ENCODE data around the gene JMJD8. TPM values are rescaled to one million over a fixed set of nuclear protein-coding genes. Genes with fewer than 3 reads are reported as not detected.
A peak's percentile ranks its signal among the peaks of the same experiment; 100 is the strongest.
"Not testable (repeated sequence)": the region's sequence is repeated elsewhere in the genome, so short reads cannot be mapped to it uniquely, and the experiment has no call there.

The JMJD8 gene
- total RNA-seq, 3 donors from 2014 or later = 77.0 to 90.4 (median 88.7) TPM

DNA sequence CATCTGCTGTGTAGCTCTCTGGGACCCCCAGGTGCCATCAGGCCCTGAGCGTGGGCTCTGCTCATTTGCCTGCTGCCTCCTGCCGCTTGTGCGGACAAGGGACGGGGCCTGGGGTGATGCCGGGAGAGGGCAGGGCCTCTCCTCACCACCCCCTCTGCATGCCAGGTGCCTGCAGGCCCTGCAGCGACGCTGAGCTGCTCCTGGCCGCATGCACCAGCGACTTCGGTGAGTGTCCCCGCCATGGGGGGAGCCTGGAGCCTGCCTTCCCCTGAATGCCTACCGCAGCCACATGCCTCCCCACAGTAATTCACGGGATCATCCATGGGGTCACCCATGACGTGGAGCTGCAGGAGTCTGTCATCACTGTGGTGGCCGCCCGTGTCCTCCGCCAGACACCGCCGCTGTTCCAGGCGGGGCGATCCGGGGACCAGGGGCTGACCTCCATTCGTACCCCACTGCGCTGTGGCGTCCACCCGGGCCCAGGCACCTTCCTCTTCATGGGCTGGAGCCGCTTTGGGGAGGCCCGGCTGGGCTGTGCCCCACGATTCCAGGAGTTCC lies 32.7 kb upstream of the JMJD8 start:
- Mint-ChIP-seq H3K4me1 (ENCODE audit: low read depth) (peaks cover 10% of the 10 kb centered on the region), H3K36me3 (ENCODE audit: insufficient read depth) (no peaks in the 10 kb centered on the region), H3K9me3 (no peaks in the 10 kb centered on the region), H3K4me3 (peak overlapping the region; percentile 58), H3K27me3 (ENCODE audit: low read depth) (peaks cover 13% of the 10 kb centered on the region)
- DNase-seq (no peak), ATAC-seq (no peak)

- ATAC-seq (no peak), DNase-seq (no peak)
- H3K27me3 Mint-ChIP-seq (ENCODE audit: low read depth) = peaks cover 15% of the 10 kb centered on the region
- H3K4me3 Mint-ChIP-seq = peak overlapping the region; percentile 60
- peaks cover 9% of the 10 kb centered on the region for H3K4me1 Mint-ChIP-seq (ENCODE audit: low read depth)
- no peaks in the 10 kb centered on the region for H3K36me3 Mint-ChIP-seq (ENCODE audit: insufficient read depth)
- no peaks in the 10 kb centered on the region for H3K9me3 Mint-ChIP-seq
Measured at GRCh38 chr16:716200-716568, 32.0 kb upstream of the JMJD8 start.

DNA sequence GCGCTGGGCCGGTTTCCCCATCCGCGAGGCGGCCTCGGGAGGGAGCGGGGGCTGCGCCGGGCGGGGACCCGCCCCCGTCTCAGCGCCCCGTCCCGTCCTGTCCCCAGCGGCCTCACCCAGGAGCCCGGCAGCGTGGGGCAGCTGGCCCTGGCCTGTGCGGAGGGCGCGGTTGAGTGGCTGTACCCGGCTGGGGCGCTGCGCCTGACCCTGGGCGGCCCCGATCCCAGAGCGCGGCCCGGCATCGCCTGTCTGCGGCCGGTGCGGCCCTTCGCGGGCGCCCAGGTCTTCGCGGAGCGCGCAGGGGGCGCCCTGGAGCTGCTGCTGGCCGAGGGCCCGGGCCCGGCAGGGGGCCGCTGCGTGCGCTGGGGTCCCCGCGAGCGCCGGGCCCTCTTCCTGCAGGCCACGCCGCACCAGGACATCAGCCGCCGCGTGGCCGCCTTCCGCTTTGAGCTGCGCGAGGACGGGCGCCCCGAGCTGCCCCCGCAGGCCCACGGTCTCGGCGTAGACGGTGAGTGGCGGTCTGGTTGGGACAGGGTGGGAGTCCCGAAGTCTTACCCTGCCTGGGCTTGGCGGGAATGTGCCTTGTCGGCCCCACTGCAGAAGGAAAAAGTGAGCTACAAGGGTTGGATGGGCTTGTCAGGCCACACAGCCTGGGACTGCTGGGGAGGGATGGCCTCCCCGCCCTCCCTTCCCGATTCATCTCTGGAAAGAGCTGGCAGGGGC lies 31.5 kb upstream of the JMJD8 start:
- Mint-ChIP-seq H3K9me3 (no peaks in the 10 kb centered on the region), H3K4me1 (ENCODE audit: low read depth) (peaks cover 9% of the 10 kb centered on the region), H3K27me3 (ENCODE audit: low read depth) (peaks cover 16% of the 10 kb centered on the region), H3K36me3 (ENCODE audit: insufficient read depth) (no peaks in the 10 kb centered on the region), H3K4me3 (peak overlapping the region; percentile 60)
- peak; percentile 17 to 23 for ATAC-seq
- DNase-seq = no peak

- H3K27me3 Mint-ChIP-seq (ENCODE audit: low read depth) = peaks cover 20% of the 10 kb centered on the region
- no peaks in the 10 kb centered on the region for H3K36me3 Mint-ChIP-seq (ENCODE audit: insufficient read depth)
- peaks cover 4% of the 10 kb centered on the region for H3K4me1 Mint-ChIP-seq (ENCODE audit: low read depth)
- ATAC-seq (peak; percentile 90), DNase-seq (peak; percentile 87)
- no peaks in the 10 kb centered on the region for H3K9me3 Mint-ChIP-seq
- peak within 1 kb of the TSS; percentile 60 for H3K4me3 Mint-ChIP-seq
Measured at GRCh38 chr16:714558-715476, 30.7 kb upstream of the JMJD8 start, which contains the start of gene METRN. METRN (plus strand) TSS chr16:715118; CDS start chr16:715290, 172 bp downstream.

DNA sequence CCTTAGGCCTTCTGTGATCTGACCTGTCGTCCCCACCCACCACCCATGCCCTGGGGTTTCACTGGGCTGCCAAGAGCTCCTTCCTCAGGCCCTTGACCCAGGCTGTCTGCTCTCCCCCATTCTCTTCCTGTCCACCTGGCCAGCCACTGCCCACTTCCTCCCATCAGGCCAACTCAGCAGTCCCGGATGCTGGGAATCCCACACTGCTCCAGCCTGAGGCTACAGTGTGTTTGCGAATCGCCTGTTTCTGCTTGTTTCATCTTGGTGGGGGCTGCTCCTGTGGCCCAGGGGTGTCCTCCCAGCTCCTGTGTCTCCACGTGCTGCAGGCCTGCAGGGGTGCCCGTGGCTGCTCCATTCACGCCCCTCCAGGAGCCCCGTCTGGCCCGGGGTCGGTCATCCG lies 29.9 kb upstream of the JMJD8 start:
- Mint-ChIP-seq H3K4me1 (ENCODE audit: low read depth) (peaks cover under 1% of the 10 kb centered on the region), H3K36me3 (ENCODE audit: insufficient read depth) (no peaks in the 10 kb centered on the region), H3K4me3 (no peak overlapping the region), H3K27me3 (ENCODE audit: low read depth) (peaks cover 26% of the 10 kb centered on the region), H3K9me3 (no peaks in the 10 kb centered on the region)
- DNase-seq = no peak
- ATAC-seq = no peak

DNA sequence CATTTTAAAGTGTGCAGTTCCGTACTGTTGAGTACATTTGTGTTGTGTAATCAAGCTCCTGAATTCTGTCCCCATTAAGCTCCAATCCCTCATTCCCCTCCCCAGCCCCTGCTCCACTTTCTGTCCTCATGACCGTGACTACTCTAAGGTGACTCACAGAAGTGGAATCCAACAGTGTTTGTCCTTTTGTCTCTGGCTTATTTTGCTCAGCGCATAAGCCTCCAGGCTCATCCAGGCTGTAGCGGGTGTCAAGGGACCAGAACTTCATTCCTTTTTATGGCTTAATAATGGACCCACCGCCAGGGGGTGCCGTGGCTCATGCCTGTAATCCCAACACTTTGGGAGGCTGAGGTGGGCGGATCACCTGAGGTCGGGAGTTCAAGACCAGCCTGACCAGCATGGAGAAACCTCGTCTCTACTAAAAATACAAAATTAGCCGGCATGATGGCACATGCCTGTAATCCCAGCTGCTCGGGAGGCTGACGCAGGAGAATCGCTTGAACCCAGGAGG lies 28.7 kb upstream of the JMJD8 start:
- H3K4me1 Mint-ChIP-seq (ENCODE audit: low read depth); ATAC-seq; H3K36me3 Mint-ChIP-seq (ENCODE audit: insufficient read depth); H3K4me3 Mint-ChIP-seq; H3K9me3 Mint-ChIP-seq: not testable (repeated sequence)
- DNase-seq = peak; percentile 36
- H3K27me3 Mint-ChIP-seq (ENCODE audit: low read depth) = peaks cover 38% of the 10 kb centered on the region

- H3K9me3 Mint-ChIP-seq = no peaks in the 10 kb centered on the region
- ATAC-seq (peak; percentile 50 to 51), DNase-seq (peak; percentile 82)
- peaks cover 47% of the 10 kb centered on the region for H3K27me3 Mint-ChIP-seq (ENCODE audit: low read depth)
- H3K4me1 Mint-ChIP-seq (ENCODE audit: low read depth) = no peaks in the 10 kb centered on the region
- no peak overlapping the region for H3K4me3 Mint-ChIP-seq
- H3K36me3 Mint-ChIP-seq (ENCODE audit: insufficient read depth) = no peaks in the 10 kb centered on the region
Measured at GRCh38 chr16:711548-712320, 27.6 kb upstream of the JMJD8 start.

GRCh38 chr16:711084-711483 lies 26.9 kb upstream of the JMJD8 start:
- no peak for ATAC-seq
- H3K4me3 Mint-ChIP-seq = no peak overlapping the region
- H3K27me3 Mint-ChIP-seq (ENCODE audit: low read depth) = peaks cover 49% of the 10 kb centered on the region
- no peaks in the 10 kb centered on the region for H3K9me3 Mint-ChIP-seq
- DNase-seq = no peak
- H3K36me3 Mint-ChIP-seq (ENCODE audit: insufficient read depth) = no peaks in the 10 kb centered on the region
- peaks cover 2% of the 10 kb centered on the region for H3K4me1 Mint-ChIP-seq (ENCODE audit: low read depth)

- Mint-ChIP-seq H3K4me1 (ENCODE audit: low read depth) (peaks cover 2% of the 10 kb centered on the region), H3K27me3 (ENCODE audit: low read depth) (peaks cover 49% of the 10 kb centered on the region), H3K4me3 (no peak overlapping the region), H3K36me3 (ENCODE audit: insufficient read depth) (no peaks in the 10 kb centered on the region), H3K9me3 (no peaks in the 10 kb centered on the region)
- no peak for ATAC-seq
- DNase-seq = no peak
Measured at GRCh38 chr16:710500-711075, 26.5 kb upstream of the JMJD8 start.

DNA sequence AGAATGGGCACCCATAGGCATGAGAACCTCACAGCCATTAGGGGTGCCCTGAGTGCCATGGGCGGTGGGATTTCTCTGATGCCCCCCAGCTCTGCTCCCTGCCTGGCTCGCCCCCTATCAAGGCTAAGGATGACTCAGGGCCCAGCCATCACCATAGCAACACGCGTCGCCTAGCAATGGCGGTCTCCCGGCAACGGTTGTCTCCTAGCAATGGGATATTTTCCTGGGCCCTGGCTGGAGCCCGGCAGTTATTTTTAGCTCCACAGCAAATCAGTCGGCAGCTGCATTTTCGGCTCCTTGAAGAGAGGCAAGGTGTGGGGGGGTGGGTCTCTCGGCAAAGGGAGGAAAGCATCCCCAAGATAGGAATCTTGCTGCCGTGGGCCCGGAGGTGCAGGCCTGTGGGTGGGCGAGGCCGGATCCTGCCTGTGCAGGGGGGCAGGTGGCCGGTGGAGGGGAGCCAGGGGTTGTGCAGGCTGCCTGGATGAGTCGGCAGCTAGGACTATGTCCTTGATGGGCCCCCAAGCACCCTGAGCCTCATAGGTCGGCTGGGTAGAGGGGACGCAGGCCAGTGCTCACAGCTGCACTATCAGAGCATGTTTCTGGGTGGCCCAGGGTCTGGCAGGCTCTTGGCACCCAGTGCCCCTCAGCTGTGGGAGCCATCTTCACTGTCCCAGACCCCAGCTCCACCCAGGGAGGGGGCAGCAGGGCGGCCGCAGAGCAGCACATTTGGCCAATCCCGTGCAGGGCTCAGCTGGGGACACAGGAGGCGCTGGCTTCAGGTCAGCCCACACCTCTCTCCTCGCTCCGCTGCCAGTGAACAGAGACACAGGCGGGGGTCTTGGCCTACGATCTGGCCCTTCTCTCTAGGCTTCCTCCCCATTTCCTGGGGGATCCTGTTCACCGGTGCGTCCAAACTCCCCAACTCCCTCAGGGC lies 25.7 kb upstream of the JMJD8 start:
- Mint-ChIP-seq H3K9me3 (no peaks in the 10 kb centered on the region), H3K4me3 (no peak overlapping the region), H3K4me1 (ENCODE audit: low read depth) (peaks cover 2% of the 10 kb centered on the region), H3K36me3 (ENCODE audit: insufficient read depth) (no peaks in the 10 kb centered on the region), H3K27me3 (ENCODE audit: low read depth) (peaks cover 49% of the 10 kb centered on the region)
- DNase-seq = no peak
- no peak for ATAC-seq

- H3K9me3 Mint-ChIP-seq = no peaks in the 10 kb centered on the region
- H3K36me3 Mint-ChIP-seq (ENCODE audit: insufficient read depth) = no peaks in the 10 kb centered on the region
- peaks cover 2% of the 10 kb centered on the region for H3K4me1 Mint-ChIP-seq (ENCODE audit: low read depth)
- ATAC-seq (no peak), DNase-seq (no peak)
- peaks cover 49% of the 10 kb centered on the region for H3K27me3 Mint-ChIP-seq (ENCODE audit: low read depth)
- no peak overlapping the region for H3K4me3 Mint-ChIP-seq
Measured at GRCh38 chr16:708959-709358, 24.8 kb upstream of the JMJD8 start.

- Mint-ChIP-seq H3K4me3 (no peak overlapping the region), H3K36me3 (ENCODE audit: insufficient read depth) (no peaks in the 10 kb centered on the region), H3K4me1 (ENCODE audit: low read depth) (peaks cover 2% of the 10 kb centered on the region), H3K27me3 (ENCODE audit: low read depth) (peaks cover 50% of the 10 kb centered on the region), H3K9me3 (no peaks in the 10 kb centered on the region)
- ATAC-seq (no peak), DNase-seq (no peak)
Measured at GRCh38 chr16:708019-708418, 23.9 kb upstream of the JMJD8 start.

- DNase-seq (no peak), ATAC-seq (no peak)
- H3K4me3 Mint-ChIP-seq = no peak overlapping the region
- peaks cover 53% of the 10 kb centered on the region for H3K27me3 Mint-ChIP-seq (ENCODE audit: low read depth)
- no peaks in the 10 kb centered on the region for H3K9me3 Mint-ChIP-seq
- peaks cover 4% of the 10 kb centered on the region for H3K4me1 Mint-ChIP-seq (ENCODE audit: low read depth)
- H3K36me3 Mint-ChIP-seq (ENCODE audit: insufficient read depth) = no peaks in the 10 kb centered on the region
Measured at GRCh38 chr16:707062-707538, 23.0 kb upstream of the JMJD8 start.
